Lower leg skin (tissue), 4 donors: ENCODE measurements around the gene SETD3. TPM values are rescaled to one million over a fixed set of nuclear protein-coding genes. Genes with fewer than 3 reads are reported as not detected.

Source experiments
- DNase-seq, 2 donors: peaks; one replicate each; pipeline ENCODE4 v3.0.0-alpha.2; 2019; ENCODE audit warnings: low spot score in 2 of 2
- H3K4me3 ChIP-seq: fragments of 200-600 bp; sonication (generic); 2 replicates; pipeline ENCODE4 v1.5.1; 2017; ENCODE audit warnings: mild to moderate bottlenecking, low read depth; ENCODE audit not compliant: poor library complexity, severe bottlenecking
- CTCF ChIP-seq, 3 donors: fragments of 450-650 bp; IDR thresholded peaks; one replicate each; pipeline ENCODE4 v1.5.1; 2016; ENCODE audit warnings: antibody characterized with exemption in 3 of 3, mild to moderate bottlenecking in 3 of 3, moderate library complexity in 2 of 3
- POLR2A ChIP-seq, 2 donors: fragments of 450-650 bp; IDR thresholded peaks; one replicate each; pipeline ENCODE4 v1.6.1; 2016 to 2017; ENCODE audit warnings: antibody characterized with exemption in 2 of 2, mild to moderate bottlenecking in 1 of 2, moderate library complexity in 1 of 2
- WGBS, 2 donors: methylation state at CpG; one replicate each; pipeline ENCODE4 v1.1.5; 2018; 5-methylcytosine and 5-hydroxymethylcytosine counted together
- intact Hi-C: fragments of 100-400 bp; cut with DNase I; formaldehyde crosslinking; loops from one replicate; pipeline ENCODE4 v1.15.0; 2023; ENCODE audit warnings: low total_unique reads
- total RNA-seq, 4 donors: library from RNA; depleted of rRNA; stranded (reverse); fragments of >200 nt; gene quantifications; one replicate each; pipeline ENCODE4 v1.1.0, GENCODE V29; 2016

Gene SETD3
- total RNA-seq, 4 donors from 2014 or later: 36.8 to 62.5 (median 47.6) TPM

GRCh38 chr14:99402285-99402648 lies 78.4 kb downstream of the SETD3 start:
- intact Hi-C loops: no loop called here
- H3K4me3 ChIP-seq: no peak overlapping the region
- 86 to 92% methylated on average over 4 of the region's 4 CpGs for whole genome bisulfite sequencing, 2 donors
- TF ChIP-seq CTCF (IDR thresholded peaks at IDR 0.05) (no peak), POLR2A (IDR thresholded peaks at IDR 0.05) (no peak)
- no peak for DNase-seq

- WGBS, 2 donors: 71 to 76% methylated on average over 5 of the region's 5 CpGs
- TF ChIP-seq POLR2A (IDR thresholded peaks at IDR 0.05) (no peak), CTCF (IDR thresholded peaks at IDR 0.05) (no peak)
- intact Hi-C loops: no loop called here
- DNase-seq: peak in 1 of 2 donors; percentile 28
- H3K4me3 ChIP-seq: no peak overlapping the region
Measured at GRCh38 chr14:99401621-99402284, 78.9 kb downstream of the SETD3 start.

- WGBS, 2 donors: 77 to 78% methylated on average over 4 of the region's 4 CpGs
- intact Hi-C loops: no loop called here
- H3K4me3 ChIP-seq: no peak overlapping the region
- no peak for DNase-seq
- TF ChIP-seq CTCF (IDR thresholded peaks at IDR 0.05) (no peak), POLR2A (IDR thresholded peaks at IDR 0.05) (no peak)
Measured at GRCh38 chr14:99401211-99401610, 79.4 kb downstream of the SETD3 start.

GRCh38 chr14:99397698-99398097 lies 83.0 kb downstream of the SETD3 start:
- intact Hi-C loops: no loop called here
- no peak for DNase-seq
- no peak overlapping the region for H3K4me3 ChIP-seq
- 91 to 96% methylated on average over 2 of the region's 2 CpGs for WGBS, 2 donors
- TF ChIP-seq POLR2A (IDR thresholded peaks at IDR 0.05) (no peak), CTCF (IDR thresholded peaks at IDR 0.05) (no peak)

- intact Hi-C loops: no loop called here
- DNase-seq: peak in 1 of 2 donors; percentile 39
- H3K4me3 ChIP-seq: no peak overlapping the region
- 87 to 90% methylated on average over 10 of the region's 10 CpGs for WGBS, 2 donors
- TF ChIP-seq POLR2A (IDR thresholded peaks at IDR 0.05) (no peak), CTCF (IDR thresholded peaks at IDR 0.05) (no peak)
Measured at GRCh38 chr14:99395909-99396530, 84.6 kb downstream of the SETD3 start.
